Measurements from ENCODE around the gene VGLL4.
"Not testable (repeated sequence)": the region's sequence is repeated elsewhere in the genome, so short reads cannot be mapped to it uniquely, and the experiment has no call there.

The VGLL4 gene

GRCh38 chr3:11530153-11530721 is 113.5 kb downstream of the VGLL4 start:
- no peak for DNase-seq (ENCODE audit: low spot score)

DNA sequence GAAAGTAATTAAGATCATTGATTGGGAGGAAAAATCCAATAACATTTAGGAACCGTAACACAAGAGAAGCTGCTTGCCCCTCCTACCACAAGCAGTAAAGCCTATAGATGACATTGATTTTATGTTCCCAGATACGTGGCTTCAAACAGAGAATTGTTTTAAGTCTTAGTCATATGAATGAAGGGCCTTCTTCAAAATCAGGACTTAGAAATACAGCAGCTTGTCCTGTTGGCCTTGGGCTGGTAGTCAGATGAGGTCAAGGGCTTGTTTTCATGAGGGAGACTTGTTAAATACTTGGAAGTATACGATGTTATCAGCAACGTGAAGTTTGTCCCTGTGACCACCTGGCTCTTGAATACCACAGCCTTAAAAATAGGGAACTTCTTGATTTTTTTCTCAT is 114.4 kb downstream of the VGLL4 start:
- no peak for DNase-seq (ENCODE audit: low spot score)

DNA sequence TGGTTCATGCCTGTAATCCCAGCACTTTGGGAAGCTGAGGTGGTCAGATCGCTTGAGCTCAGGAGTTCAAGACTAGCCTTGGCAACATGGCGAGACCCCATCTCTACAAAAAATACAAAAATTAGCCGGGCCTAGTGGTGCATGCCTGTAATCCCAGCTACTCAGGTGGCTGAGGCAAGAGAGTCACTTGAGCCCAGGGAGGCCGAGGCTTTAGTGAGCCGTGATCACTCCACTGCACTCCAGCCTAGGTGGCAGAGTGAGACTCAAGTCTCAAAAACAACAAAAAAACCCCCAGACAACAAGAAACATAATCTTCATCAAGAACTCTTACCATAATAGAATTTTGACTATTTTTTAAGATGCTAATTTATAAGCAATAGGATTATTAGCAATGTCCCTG is 117.6 kb downstream of the VGLL4 start:
- DNase-seq (ENCODE audit: low spot score): not testable (repeated sequence)

GRCh38 chr3:11523572-11524101 is 120.1 kb downstream of the VGLL4 start:
- no peak for DNase-seq (ENCODE audit: low spot score)

DNA sequence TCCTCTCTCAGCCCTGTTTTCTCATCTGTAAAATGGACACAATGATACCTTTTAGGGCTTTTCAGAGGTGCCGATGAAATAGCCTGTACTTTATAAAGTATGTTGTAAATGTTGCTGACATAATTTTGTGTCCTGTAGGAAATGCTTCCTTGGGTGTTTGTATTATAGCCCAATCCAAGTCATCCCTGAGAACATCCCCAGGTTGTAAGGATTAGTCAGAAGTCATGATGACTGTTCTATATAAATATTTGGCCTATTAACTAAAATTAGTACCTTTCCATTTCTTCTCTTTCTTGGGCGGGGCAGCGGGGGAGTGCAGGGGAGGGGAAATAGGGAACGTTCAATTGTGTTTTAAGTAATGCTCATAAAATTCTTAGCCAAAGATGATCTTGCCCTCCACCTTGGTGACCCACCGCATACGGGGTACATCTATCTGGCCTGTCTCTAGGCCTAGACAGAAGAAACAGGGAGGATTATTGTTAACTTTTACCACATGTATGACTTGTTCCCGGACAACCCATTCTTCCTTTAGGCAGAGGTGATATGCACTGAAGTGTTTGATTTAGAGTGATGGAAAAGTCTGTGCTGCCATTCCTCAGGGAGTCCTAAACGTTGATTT is 120.7 kb downstream of the VGLL4 start:
- no peak for DNase-seq (ENCODE audit: low spot score)

- no peak for DNase-seq (ENCODE audit: low spot score)
These were observed 121.4 kb downstream of the VGLL4 start for GRCh38 chr3:11522398-11522715.

- peak; percentile 18 for DNase-seq (ENCODE audit: low spot score)
These were observed 122.5 kb downstream of the VGLL4 start for GRCh38 chr3:11521167-11521566.

- DNase-seq (ENCODE audit: low spot score): no peak
These were observed 126.1 kb downstream of the VGLL4 start for GRCh38 chr3:11517601-11518000.

DNA sequence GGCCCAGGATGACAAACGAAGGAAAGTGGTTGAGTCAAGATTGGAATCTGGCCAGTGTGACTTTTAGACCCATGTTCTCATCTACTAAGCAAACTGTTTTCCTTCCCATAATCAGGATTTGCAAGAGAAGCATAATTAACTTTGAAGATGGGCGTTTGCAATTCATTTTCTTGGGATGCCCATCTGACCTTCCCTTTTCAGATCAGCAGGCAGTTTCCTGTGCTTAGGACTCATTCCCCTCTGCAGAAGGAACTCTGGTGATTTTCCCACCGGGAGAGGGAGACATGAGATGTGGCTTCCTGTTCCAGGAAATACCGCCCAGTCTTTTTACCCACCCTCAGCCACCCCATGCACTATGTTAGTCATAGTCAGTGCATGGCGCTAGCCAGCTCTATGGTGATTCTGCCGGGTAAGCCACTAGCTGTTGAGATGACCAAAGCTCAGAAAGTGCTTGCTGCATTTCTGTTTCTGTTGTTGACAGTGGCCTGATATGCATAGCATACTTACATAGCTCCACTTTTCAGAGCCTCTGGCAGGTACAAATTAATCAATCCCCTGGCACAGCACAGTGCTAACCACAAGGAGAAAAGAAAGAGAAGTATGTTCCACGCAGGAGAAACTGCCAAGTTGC is 129.4 kb downstream of the VGLL4 start:
- no peak for DNase-seq (ENCODE audit: low spot score)

- no peak for DNase-seq (ENCODE audit: low spot score)
These were observed 129.9 kb downstream of the VGLL4 start for GRCh38 chr3:11513817-11514135.

GRCh38 chr3:11513125-11513816 is 130.4 kb downstream of the VGLL4 start:
- not testable (repeated sequence) for DNase-seq (ENCODE audit: low spot score)

GRCh38 chr3:11511606-11512005 is 132.1 kb downstream of the VGLL4 start:
- DNase-seq (ENCODE audit: low spot score): not testable (repeated sequence)

- DNase-seq (ENCODE audit: low spot score): no peak
These were observed 133.4 kb downstream of the VGLL4 start for GRCh38 chr3:11510356-11510755.

DNA sequence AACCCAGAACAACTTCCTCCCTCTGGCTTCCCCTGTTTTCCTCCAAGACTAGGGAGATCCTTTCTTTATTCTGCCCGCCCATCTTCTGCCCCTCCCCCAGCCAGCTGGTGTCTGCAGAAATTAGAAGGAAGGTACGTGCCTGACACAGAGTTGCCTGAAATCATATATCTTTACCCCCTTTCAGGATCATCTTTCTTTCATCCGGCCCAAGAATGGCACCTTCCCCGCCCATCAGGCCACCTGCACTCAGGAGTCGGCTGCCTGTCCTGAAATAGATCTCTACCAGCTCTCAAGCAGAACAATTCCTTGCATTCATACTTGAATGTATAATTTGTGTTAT is 133.7 kb downstream of the VGLL4 start:
- DNase-seq (ENCODE audit: low spot score): peak; percentile 26

GRCh38 chr3:11509173-11510000 is 134.3 kb downstream of the VGLL4 start:
- peak; percentile 65 for DNase-seq (ENCODE audit: low spot score)

- no peak for DNase-seq (ENCODE audit: low spot score)
These were observed 135.2 kb downstream of the VGLL4 start for GRCh38 chr3:11508346-11509172.

DNA sequence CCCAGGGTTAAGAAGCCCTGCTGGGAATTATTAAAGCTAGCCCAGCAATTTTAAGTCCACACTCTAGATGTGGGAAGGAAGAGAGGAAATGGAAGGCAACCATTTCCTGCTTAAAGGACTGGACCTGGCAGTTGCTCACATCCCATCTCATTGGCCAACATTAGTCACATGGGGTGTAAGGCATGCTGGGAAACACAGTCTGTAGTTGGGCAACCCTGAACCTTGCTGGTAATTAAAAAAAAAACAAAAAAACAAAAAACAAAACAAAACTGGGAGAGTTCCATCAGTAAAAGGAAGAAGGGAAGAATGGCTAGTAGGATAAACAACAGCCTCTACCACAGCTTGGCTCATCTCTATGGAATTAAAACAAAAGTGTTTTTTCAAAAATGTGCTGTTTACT is 136.0 kb downstream of the VGLL4 start:
- DNase-seq (ENCODE audit: low spot score): no peak

All from D341Med (cell line).